ENCODE results near the gene AHCTF1. TPM values are rescaled to one million over a fixed set of nuclear protein-coding genes. Genes with fewer than 3 reads are reported as not detected.

AHCTF1 gene
- total and polyA plus RNA-seq, 2 donors (not counting 3 experiments of a cell fraction or from before 2014, with no cell fraction given): 5.5 to 32.1 TPM

DNA sequence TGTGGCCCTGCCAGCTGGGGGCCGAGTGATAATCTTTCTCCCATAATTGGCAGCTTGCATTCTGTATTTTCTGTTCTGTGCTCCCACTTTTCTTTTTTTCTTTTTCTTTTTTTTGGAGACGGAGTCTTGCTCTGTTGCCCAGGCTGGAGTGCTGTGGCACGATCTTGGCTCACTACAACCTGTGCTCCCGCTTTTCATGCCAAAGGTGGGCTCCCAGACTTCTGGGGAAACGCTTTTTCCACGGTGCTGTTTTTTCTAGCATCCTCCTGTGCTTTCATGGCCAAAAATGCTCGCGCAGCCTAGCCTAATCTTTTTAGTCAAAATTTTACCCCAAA lies 585 bp upstream of the AHCTF1 start:
- peak overlapping the region; percentile 64 to 95 (median 91) for H3K4me3 ChIP-seq (replicated peaks in 1 of 3; ENCODE audit: insufficient read depth in 1 of 3, low read depth in 1 of 3, low read length in 3 of 3)
- peak overlapping the region; percentile 60 for H3K27ac ChIP-seq (ENCODE audit: insufficient read depth, low read depth, low read length)
- H3K4me2 ChIP-seq (ENCODE audit: insufficient read depth, low read length): peak overlapping the region; percentile 75
- H3K9me3 ChIP-seq (replicated peaks; ENCODE audit: control insufficient read depth, insufficient read depth, low read length): no peaks in the 10 kb centered on the region
- TSS peak; percentile 74 for BruUV-seq (replicated peaks)
- FAIRE-seq (no peak), DNase-seq (ENCODE audit: low read depth, low spot score) (no peak)
- peaks cover 8% of the 10 kb centered on the region for H3K4me1 ChIP-seq (ENCODE audit: control insufficient read depth, extremely low read depth, insufficient read depth, low read length)
- H3K9ac ChIP-seq (replicated peaks; ENCODE audit: extremely low read depth, insufficient read depth, low read length): peak overlapping the region; percentile 88
- H3K36me3 ChIP-seq (ENCODE audit: control insufficient read depth in 2 of 2, extremely low read depth in 1 of 2, insufficient read depth in 2 of 2, low read length in 2 of 2): peaks cover 0 to 3% of the 10 kb centered on the region in 2 experiments
- TF ChIP-seq, protein P1, sequence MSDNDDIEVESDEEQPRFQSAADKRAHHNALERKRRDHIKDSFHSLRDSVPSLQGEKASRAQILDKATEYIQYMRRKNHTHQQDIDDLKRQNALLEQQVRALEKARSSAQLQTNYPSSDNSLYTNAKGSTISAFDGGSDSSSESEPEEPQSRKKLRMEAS (IDR thresholded peaks at IDR 0.05; ENCODE audit: insufficient read depth, insufficient read length): no peak
- TF ChIP-seq CTCF (IDR thresholded peaks at IDR 0.05; ENCODE audit: extremely low read depth in 1 of 2, insufficient read depth in 1 of 2, low read depth in 1 of 2, low read length in 2 of 2) (no peak), GATA2 (IDR thresholded peaks at IDR 0.05; ENCODE audit: insufficient read depth, insufficient read length, low read depth, low read length) (no peak), MYC (IDR thresholded peaks at IDR 0.05; ENCODE audit: low read depth, low read length) (no peak)
- no peaks in the 10 kb centered on the region for H3K27me3 ChIP-seq (ENCODE audit: control insufficient read depth in 2 of 2, insufficient read depth in 2 of 2, low read length in 2 of 2)
- peaks cover 4% of the 10 kb centered on the region for H4K20me1 ChIP-seq (replicated peaks; ENCODE audit: control insufficient read depth, extremely low read depth, insufficient read depth, low read length)
- dilution Hi-C loops (cut with MboI; ENCODE audit: extremely low pct_ligation_motif_present, low sequenced_read_pairs) (no loop called here), intact Hi-C loops (cut with micrococcal nuclease) (loop anchor here (1.0 to 10.0 kb wide), 5 partner anchors 15 to 282 kb away; partner anchors contain the start of genes ZNF669, ZNF670 and ZNF695)
- ChIA-PET CTCF (no interaction called here), POLR2A (interaction anchor here (0.6 to 1.1 kb wide), 6 partner anchors 11 to 383 kb away, joined by 3 to 6 read pairs (median 3); no protein-coding TSS in a partner anchor)
- H3K79me2 ChIP-seq (ENCODE audit: control insufficient read depth, insufficient read depth, low read length): peaks cover 37% of the 10 kb centered on the region
- H2AFZ ChIP-seq (ENCODE audit: low read depth, low read length): peak overlapping the region; percentile 76
- H3K9me1 ChIP-seq (replicated peaks; ENCODE audit: control insufficient read depth, extremely low read depth, insufficient read depth, low read length): no peaks in the 10 kb centered on the region

All from endothelial cell of umbilical vein (primary cell).